Mesenchymal stem cell (in vitro differentiated cells and primary cell): Measurements from ENCODE around the gene CD276.
A peak's percentile ranks its signal among the peaks of the same experiment; 100 is the strongest.

Experiments
- DNase-seq: peaks from one replicate; pipeline ENCODE4 v3.0.0-alpha.2; 2013
- H2AFZ ChIP-seq: one replicate; pipeline ENCODE4 v1.6.1; 2013; ENCODE audit warnings: low read depth, mild to moderate bottlenecking, control low read depth, inconsistent platforms, low read length, moderate library complexity
- H2AK5ac ChIP-seq: 2 replicates; pipeline ENCODE4 v1.6.1; 2013; ENCODE audit warnings: low read length, moderate library complexity, mild to moderate bottlenecking, inconsistent platforms; ENCODE audit not compliant: severe bottlenecking
- H2BK120ac ChIP-seq: one replicate; pipeline ENCODE4 v1.6.1; 2013; ENCODE audit warnings: low read depth, mild to moderate bottlenecking, inconsistent platforms, low read length, moderate library complexity
- H2BK12ac ChIP-seq, 2 experiments: one replicate each; pipeline ENCODE4 v1.6.1; 2013; ENCODE audit warnings: inconsistent platforms in 2 of 2, low read length in 2 of 2, mild to moderate bottlenecking in 2 of 2, moderate library complexity in 2 of 2, control low read depth in 1 of 2
- H2BK15ac ChIP-seq: one replicate; pipeline ENCODE4 v1.6.1; 2013; ENCODE audit warnings: mild to moderate bottlenecking, low read depth, inconsistent platforms; ENCODE audit not compliant: poor library complexity, severe bottlenecking
- H2BK5ac ChIP-seq: 2 replicates; pipeline ENCODE4 v1.6.1; 2013; ENCODE audit warnings: low read depth, mild to moderate bottlenecking, low read length, control low read depth, inconsistent platforms; ENCODE audit not compliant: poor library complexity, severe bottlenecking
- H3K14ac ChIP-seq, 2 experiments: one replicate each; pipeline ENCODE4 v1.6.1; 2013; ENCODE audit warnings: inconsistent platforms in 2 of 2, low read length in 2 of 2, control low read depth in 1 of 2, mild to moderate bottlenecking in 1 of 2, moderate library complexity in 1 of 2
- H3K18ac ChIP-seq, 2 experiments: one replicate each; pipeline ENCODE4 v1.6.1; 2013; ENCODE audit warnings: inconsistent platforms in 2 of 2, low read length in 2 of 2, control low read depth in 1 of 2, low read depth in 1 of 2, mild to moderate bottlenecking in 1 of 2
- H3K23ac ChIP-seq, 2 experiments: one replicate each; pipeline ENCODE4 v1.6.1; 2013; ENCODE audit warnings: inconsistent platforms in 2 of 2, low read length in 2 of 2, mild to moderate bottlenecking in 2 of 2, moderate library complexity in 2 of 2, control low read depth in 1 of 2
- H3K27ac ChIP-seq: 2 replicates; pipeline ENCODE4 v1.5.1; 2013; ENCODE audit warnings: mild to moderate bottlenecking, moderate library complexity, low read length, control low read depth, inconsistent platforms; ENCODE audit not compliant: poor library complexity, severe bottlenecking
- H3K27me3 ChIP-seq, 2 experiments: 2 replicates each; pipeline versions ENCODE4 v1.6.1 to v1.7.0; 2013; ENCODE audit warnings: low read length in 2 of 2, mild to moderate bottlenecking in 2 of 2, moderate library complexity in 2 of 2, control low read depth in 1 of 2, inconsistent platforms in 1 of 2; ENCODE audit not compliant: control insufficient read depth in 1 of 2, insufficient read depth in 1 of 2
- H3K36me3 ChIP-seq, 2 experiments: 2 replicates each; pipeline versions ENCODE4 v1.6.1 to v1.7.0; 2013; ENCODE audit warnings: low read length in 2 of 2, control low read depth in 1 of 2, inconsistent platforms in 1 of 2, low read depth in 1 of 2, mild to moderate bottlenecking in 1 of 2; ENCODE audit not compliant: insufficient read depth in 2 of 2, control insufficient read depth in 1 of 2
- H3K4ac ChIP-seq, 2 experiments: one replicate each; pipeline ENCODE4 v1.6.1; 2013; ENCODE audit warnings: inconsistent platforms in 2 of 2, low read length in 2 of 2, mild to moderate bottlenecking in 2 of 2, moderate library complexity in 2 of 2, control low read depth in 1 of 2, low read depth in 1 of 2
- H3K4me1 ChIP-seq: 2 replicates; pipeline ENCODE4 v1.6.1; 2013; ENCODE audit warnings: low read depth, low read length, control low read depth; ENCODE audit not compliant: control insufficient read depth, insufficient read depth
- H3K4me2 ChIP-seq: 2 replicates; pipeline ENCODE4 v1.6.1; 2013; ENCODE audit warnings: low read length, mild to moderate bottlenecking, inconsistent platforms; ENCODE audit not compliant: poor library complexity, severe bottlenecking
- H3K4me3 ChIP-seq, 2 experiments: 2 replicates each; pipeline versions ENCODE4 v1.5.1 to v1.7.0; 2013; ENCODE audit warnings: low read length in 2 of 2, mild to moderate bottlenecking in 2 of 2, control low read depth in 1 of 2, low read depth in 1 of 2; ENCODE audit not compliant: insufficient read depth in 1 of 2
- H3K79me1 ChIP-seq: replicated peaks from 2 replicates; pipeline ENCODE4 v1.6.1; 2013; ENCODE audit warnings: mild to moderate bottlenecking, control low read depth, low read length, inconsistent platforms; ENCODE audit not compliant: poor library complexity, severe bottlenecking
- H3K9ac ChIP-seq: 2 replicates; pipeline ENCODE4 v1.7.0; 2013; ENCODE audit warnings: mild to moderate bottlenecking, low read length, moderate library complexity
- H3K9me3 ChIP-seq: 2 replicates; pipeline ENCODE4 v1.7.0; 2013; ENCODE audit warnings: mild to moderate bottlenecking, low read length; ENCODE audit not compliant: control insufficient read depth
- H4K8ac ChIP-seq: one replicate; pipeline ENCODE4 v1.6.1; 2013; ENCODE audit warnings: inconsistent platforms, mild to moderate bottlenecking, low read length, moderate library complexity
- H4K91ac ChIP-seq: one replicate; pipeline ENCODE4 v1.6.1; 2013; ENCODE audit warnings: mild to moderate bottlenecking, low read length, inconsistent platforms
- WGBS: methylation state at CpG from one replicate; pipeline ENCODE4 v1.1.7; 2013; ENCODE audit warnings: mixed read lengths; 5-methylcytosine and 5-hydroxymethylcytosine counted together

The CD276 gene

GRCh38 chr15:73683257-73683776 is 866 bp upstream of the CD276 start:
- no peak overlapping the region for H4K91ac ChIP-seq
- no peak for DNase-seq
- H3K27ac ChIP-seq = no peak overlapping the region
- H3K4me2 ChIP-seq = no peak overlapping the region
- WGBS = 59% methylated on average over 7 of the region's 7 CpGs
- H3K9ac ChIP-seq = peak overlapping the region; percentile 62
- H2BK120ac ChIP-seq = no peak overlapping the region
- H2BK15ac ChIP-seq = peak overlapping the region; percentile 65
- no peaks in the 10 kb centered on the region for H3K9me3 ChIP-seq
- H2AFZ ChIP-seq = no peak overlapping the region
- H3K4me1 ChIP-seq = peaks cover 28% of the 10 kb centered on the region
- peak overlapping the region; percentile 47 to 69 for H2BK12ac ChIP-seq
- H3K4me3 ChIP-seq = peak overlapping the region in 1 of 2 experiments; percentile 73
- no peak overlapping the region for H4K8ac ChIP-seq
- peaks cover 7% of the 10 kb centered on the region for H3K79me1 ChIP-seq
- peaks cover 0 to 4% of the 10 kb centered on the region in 2 experiments for H3K27me3 ChIP-seq
- H3K4ac ChIP-seq = no peak overlapping the region
- H3K36me3 ChIP-seq = peaks cover 0 to 3% of the 10 kb centered on the region in 2 experiments
- H3K18ac ChIP-seq = peak overlapping the region; percentile 13 to 73
- H3K14ac ChIP-seq = no peak overlapping the region
- no peak overlapping the region for H2BK5ac ChIP-seq
- H2AK5ac ChIP-seq = no peak overlapping the region
- H3K23ac ChIP-seq = no peak overlapping the region

- Histone ChIP-seq H3K4me2 (peak overlapping the region; percentile 75), H2BK15ac (peak overlapping the region; percentile 86), H3K4ac (peak overlapping the region; percentile 52 to 97), H2AFZ (peak overlapping the region; percentile 31), H2BK120ac (peak overlapping the region; percentile 73), H3K4me3 (peak overlapping the region; percentile 83 to 86), H4K91ac (peak overlapping the region; percentile 95), H3K23ac (peak overlapping the region in 1 of 2 experiments; percentile 99), H3K9me3 (no peaks in the 10 kb centered on the region), H3K14ac (peak overlapping the region in 1 of 2 experiments; percentile 98), H3K18ac (peak overlapping the region; percentile 91 to 98), H2BK12ac (peak overlapping the region; percentile 67 to 80), H3K4me1 (peaks cover 38% of the 10 kb centered on the region), H3K27me3 (no peaks in the 10 kb centered on the region), H3K9ac (peak overlapping the region; percentile 98), H4K8ac (peak overlapping the region; percentile 75), H2AK5ac (no peak overlapping the region), H3K36me3 (peaks cover 0 to 4% of the 10 kb centered on the region in 2 experiments), H3K27ac (no peak overlapping the region), H3K79me1 (peaks cover 13% of the 10 kb centered on the region), H2BK5ac (no peak overlapping the region)
- peak; percentile 57 for DNase-seq
- 1% methylated on average over 51 of the region's 52 CpGs for WGBS
These were observed 635 bp downstream of the CD276 start for GRCh38 chr15:73684581-73685455.

DNA sequence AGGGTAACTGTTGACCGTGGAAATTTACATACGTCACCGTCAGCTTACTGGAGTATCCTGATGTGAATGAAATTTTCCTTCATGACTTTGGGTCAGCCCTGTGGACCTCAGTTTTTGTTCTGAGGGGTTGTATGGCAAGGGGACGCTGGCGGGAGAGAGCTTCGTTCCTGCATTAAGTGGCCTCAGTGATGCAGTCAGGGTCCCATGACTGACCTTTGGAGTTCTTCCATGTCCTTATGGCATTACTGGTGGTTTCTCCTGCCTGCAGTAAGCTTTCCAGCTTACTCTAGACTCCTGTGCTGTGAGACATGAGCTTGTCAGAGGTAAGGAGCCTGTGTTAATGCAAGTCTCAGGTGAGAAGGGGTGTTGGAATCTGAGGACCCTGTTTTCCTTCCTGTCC is 1.8 kb downstream of the CD276 start:
- Histone ChIP-seq H2BK5ac (no peak overlapping the region), H3K27me3 (no peaks in the 10 kb centered on the region), H3K4me3 (peak overlapping the region in 1 of 2 experiments; percentile 86), H3K4ac (peak overlapping the region in 1 of 2 experiments; percentile 44), H3K23ac (peak overlapping the region in 1 of 2 experiments; percentile 46), H3K79me1 (peaks cover 17% of the 10 kb centered on the region), H3K14ac (peak overlapping the region in 1 of 2 experiments; percentile 63), H3K4me1 (peaks cover 38% of the 10 kb centered on the region), H2BK12ac (peak overlapping the region in 1 of 2 experiments; percentile 57), H3K9ac (peak overlapping the region; percentile 98), H3K27ac (no peak overlapping the region), H2BK15ac (peak overlapping the region; percentile 6), H2BK120ac (no peak overlapping the region), H4K8ac (no peak overlapping the region), H4K91ac (no peak overlapping the region), H3K18ac (peak overlapping the region; percentile 34 to 69), H3K9me3 (no peaks in the 10 kb centered on the region), H2AFZ (no peak overlapping the region), H3K4me2 (peak overlapping the region; percentile 66), H2AK5ac (peak overlapping the region; percentile 16), H3K36me3 (peaks cover 2 to 8% of the 10 kb centered on the region in 2 experiments)
- WGBS = 50% methylated on average over 6 of the region's 6 CpGs
- DNase-seq = peak; percentile 69

GRCh38 chr15:73686781-73687256 is 2.6 kb downstream of the CD276 start:
- H2AK5ac ChIP-seq = peak overlapping the region; percentile 57
- H3K79me1 ChIP-seq = peaks cover 19% of the 10 kb centered on the region
- peaks cover 41% of the 10 kb centered on the region for H3K4me1 ChIP-seq
- peak overlapping the region in 1 of 2 experiments; percentile 20 for H3K4ac ChIP-seq
- peak overlapping the region; percentile 45 for H4K8ac ChIP-seq
- H3K18ac ChIP-seq = peak overlapping the region; percentile 52 to 94
- WGBS = 61% methylated on average over 3 of the region's 4 CpGs
- H4K91ac ChIP-seq = peak overlapping the region; percentile 57
- H2BK15ac ChIP-seq = peak overlapping the region; percentile 26
- H3K14ac ChIP-seq = peak overlapping the region in 1 of 2 experiments; percentile 83
- no peaks in the 10 kb centered on the region for H3K9me3 ChIP-seq
- peak overlapping the region; percentile 98 for H3K9ac ChIP-seq
- H2BK120ac ChIP-seq = no peak overlapping the region
- H2AFZ ChIP-seq = no peak overlapping the region
- peak overlapping the region in 1 of 2 experiments; percentile 61 for H2BK12ac ChIP-seq
- peaks cover 2 to 8% of the 10 kb centered on the region in 2 experiments for H3K36me3 ChIP-seq
- peak overlapping the region; percentile 4 for H3K4me2 ChIP-seq
- DNase-seq = peak; percentile 97
- H3K27ac ChIP-seq = no peak overlapping the region
- H3K4me3 ChIP-seq = peak overlapping the region in 1 of 2 experiments; percentile 86
- H3K27me3 ChIP-seq = no peaks in the 10 kb centered on the region
- peak overlapping the region in 1 of 2 experiments; percentile 9 for H3K23ac ChIP-seq
- H2BK5ac ChIP-seq = no peak overlapping the region
